ENCODE results near the gene UNC79. TPM values are rescaled to one million over a fixed set of nuclear protein-coding genes. Genes with fewer than 3 reads are reported as not detected.

UNC79 gene
- total RNA-seq, 1 donor, result not detected

DNA sequence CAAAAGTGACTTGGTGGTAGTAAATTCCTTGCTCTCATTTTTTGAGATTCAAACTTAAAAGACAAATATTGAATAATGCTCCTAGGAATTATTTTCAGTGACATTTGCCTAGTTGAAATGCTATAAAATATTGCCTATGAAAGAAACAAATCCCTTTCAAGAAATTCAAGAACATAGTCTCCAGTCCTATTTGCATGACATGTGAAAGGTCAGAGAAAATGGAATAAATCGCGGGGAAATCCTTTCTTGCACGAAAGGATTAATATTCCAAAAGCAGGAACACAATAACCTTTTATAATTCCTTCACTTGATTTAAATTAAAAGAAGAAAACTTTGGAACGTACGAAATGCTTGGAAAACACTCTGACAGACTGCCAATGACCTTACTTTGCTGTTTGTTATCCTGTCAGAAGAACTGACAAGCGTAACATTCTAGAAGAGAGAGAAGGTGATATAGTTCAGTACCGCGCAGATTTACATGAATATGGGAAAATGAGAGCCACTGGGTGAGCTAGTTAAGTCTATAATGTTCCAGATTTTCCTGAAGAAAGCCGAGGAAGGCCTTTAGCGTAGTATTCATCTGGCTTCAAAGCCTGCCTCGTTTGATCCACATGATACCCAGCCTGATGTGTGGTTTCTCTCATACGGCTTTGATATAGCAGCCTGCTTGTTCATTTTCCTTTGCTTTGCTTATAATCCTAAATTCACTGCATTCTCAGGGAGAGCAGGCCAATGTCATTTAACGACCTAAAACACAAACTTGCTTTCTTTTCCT is 254.6 kb downstream of the UNC79 start:
- H3K9me3 ChIP-seq (ENCODE audit: low read depth, low read length), result no peaks in the 10 kb centered on the region
- no peaks in the 10 kb centered on the region for H3K4me1 ChIP-seq (ENCODE audit: insufficient read depth, low read length)
- no peak overlapping the region for H3K4me3 ChIP-seq (ENCODE audit: low read length)
- H3K27me3 ChIP-seq (ENCODE audit: insufficient read depth, low read length), result no peaks in the 10 kb centered on the region

DNA sequence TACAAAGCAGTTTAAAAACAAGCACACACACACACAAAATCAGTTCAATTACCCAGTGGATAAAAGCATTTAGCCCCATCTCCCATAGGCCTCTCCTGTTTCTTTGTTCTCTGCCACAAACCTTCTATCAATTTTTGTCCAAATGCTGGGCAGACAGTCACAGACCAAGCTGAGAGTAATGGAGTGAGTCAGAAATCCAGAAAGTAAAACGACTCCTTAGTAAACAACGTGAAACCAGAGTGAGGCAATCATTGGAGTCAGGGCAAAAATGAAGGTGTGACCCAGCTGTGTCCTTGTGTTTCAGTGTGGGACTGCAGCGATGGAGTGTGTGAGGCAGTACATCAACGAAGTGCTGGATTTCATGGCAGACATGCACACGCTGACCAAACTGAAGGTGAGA is 255.5 kb downstream of the UNC79 start:
- Histone ChIP-seq H3K4me1 (ENCODE audit: insufficient read depth, low read length) (no peaks in the 10 kb centered on the region), H3K9me3 (ENCODE audit: low read depth, low read length) (no peaks in the 10 kb centered on the region), H3K27me3 (ENCODE audit: insufficient read depth, low read length) (no peaks in the 10 kb centered on the region), H3K4me3 (ENCODE audit: low read length) (no peak overlapping the region)

DNA sequence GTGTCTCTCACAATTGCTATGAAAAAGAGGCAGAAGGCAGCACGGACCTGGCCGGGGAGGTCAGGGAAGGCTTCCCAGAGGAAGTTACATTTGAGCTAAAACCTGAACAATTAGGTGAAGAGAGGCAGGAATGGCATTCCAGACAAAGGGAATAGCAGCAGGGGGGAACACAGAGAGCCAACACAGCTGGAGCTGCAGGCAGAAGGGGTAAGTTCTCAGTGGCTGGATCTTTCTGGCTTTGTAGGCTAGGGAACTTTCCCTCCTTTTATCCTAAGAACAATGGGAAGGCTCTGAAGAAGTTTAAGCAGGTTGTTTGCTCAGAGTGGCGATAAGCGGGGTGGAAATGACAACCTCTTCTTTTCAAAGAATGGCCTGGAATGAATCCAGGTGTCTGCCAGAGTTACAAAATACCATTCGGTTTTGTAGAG is 257.5 kb downstream of the UNC79 start:
- no peak overlapping the region for H3K4me3 ChIP-seq (ENCODE audit: low read length)
- H3K9me3 ChIP-seq (ENCODE audit: low read depth, low read length), result no peaks in the 10 kb centered on the region
- no peaks in the 10 kb centered on the region for H3K4me1 ChIP-seq (ENCODE audit: insufficient read depth, low read length)
- no peaks in the 10 kb centered on the region for H3K27me3 ChIP-seq (ENCODE audit: insufficient read depth, low read length)

DNA sequence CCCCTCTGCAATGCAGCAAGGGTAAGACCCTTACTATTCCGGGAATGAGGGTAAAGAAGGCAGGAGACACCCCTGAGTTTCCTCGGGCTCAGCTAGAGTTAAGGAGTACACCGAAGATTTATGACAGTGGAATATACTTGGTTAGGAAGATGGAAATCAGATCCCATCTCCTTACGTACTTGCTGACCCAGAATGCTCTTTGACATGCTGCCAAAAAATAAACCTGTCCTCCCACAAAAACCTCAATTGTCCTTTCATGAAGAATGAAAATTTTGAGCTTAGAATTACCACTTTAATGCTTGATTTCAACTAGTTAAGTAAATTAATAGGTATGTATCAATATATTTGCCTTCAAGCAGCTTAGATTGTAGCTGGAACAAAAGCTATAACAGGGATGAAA is 258.1 kb downstream of the UNC79 start:
- H3K4me1 ChIP-seq (ENCODE audit: insufficient read depth, low read length), result no peaks in the 10 kb centered on the region
- H3K9me3 ChIP-seq (ENCODE audit: low read depth, low read length), result no peaks in the 10 kb centered on the region
- H3K4me3 ChIP-seq (ENCODE audit: low read length), result no peak overlapping the region
- no peaks in the 10 kb centered on the region for H3K27me3 ChIP-seq (ENCODE audit: insufficient read depth, low read length)

DNA sequence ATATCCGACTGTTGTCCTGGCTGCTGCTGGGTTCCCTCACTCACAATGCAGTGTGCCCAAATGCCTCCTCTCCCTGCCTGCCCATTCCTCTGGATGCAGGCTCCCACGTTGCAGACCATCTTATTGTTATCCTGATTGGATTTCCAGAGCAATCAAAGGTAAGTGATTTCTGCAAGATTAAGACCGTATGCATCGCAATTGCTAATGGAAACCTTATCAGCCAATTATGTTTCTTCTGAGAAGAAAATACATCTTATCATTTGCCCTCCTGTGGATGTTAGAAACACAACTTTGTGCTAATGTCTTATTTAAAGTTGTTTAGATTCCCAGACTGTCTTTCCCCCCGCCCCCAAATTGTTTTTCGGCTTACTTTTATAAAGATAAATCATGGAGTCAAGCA is 259.4 kb downstream of the UNC79 start:
- no peaks in the 10 kb centered on the region for H3K27me3 ChIP-seq (ENCODE audit: insufficient read depth, low read length)
- H3K4me1 ChIP-seq (ENCODE audit: insufficient read depth, low read length), result no peaks in the 10 kb centered on the region
- H3K9me3 ChIP-seq (ENCODE audit: low read depth, low read length), result no peaks in the 10 kb centered on the region
- no peak overlapping the region for H3K4me3 ChIP-seq (ENCODE audit: low read length)

DNA sequence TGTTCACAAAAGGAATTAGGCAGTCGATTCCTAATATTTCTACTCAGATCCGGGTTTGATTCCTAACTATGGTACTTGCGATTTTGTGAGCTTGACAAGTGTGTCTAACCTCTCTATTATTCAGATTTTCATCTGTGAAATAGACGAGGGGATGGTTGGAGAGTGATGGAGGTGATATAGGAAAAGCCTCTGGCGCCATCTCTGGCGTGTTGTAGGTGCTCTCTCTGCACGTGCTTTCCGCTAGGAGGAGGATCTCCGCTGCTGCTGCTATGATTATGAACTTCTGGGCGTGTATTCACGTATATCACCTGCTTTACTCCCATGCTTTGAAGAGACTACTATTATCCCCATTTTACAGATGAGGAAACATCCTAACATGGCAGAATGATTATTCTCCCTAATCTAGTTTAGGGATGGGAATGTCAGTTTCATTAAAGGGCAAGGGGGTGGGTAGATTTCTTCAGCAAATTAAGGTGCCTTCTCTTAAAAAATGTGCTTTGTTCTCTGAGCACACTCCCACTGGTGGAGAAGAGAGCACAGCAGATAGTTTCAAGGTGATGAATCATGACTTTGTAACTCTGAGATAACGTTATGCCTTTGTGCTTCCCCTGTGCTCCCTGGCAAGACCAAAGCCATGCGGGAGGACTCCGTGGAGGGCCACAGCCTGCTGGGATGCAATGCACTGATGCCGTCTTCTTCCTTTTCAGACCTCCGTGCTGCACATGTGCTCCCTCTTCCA is 260.5 kb downstream of the UNC79 start:
- no peaks in the 10 kb centered on the region for H3K27me3 ChIP-seq (ENCODE audit: insufficient read depth, low read length)
- no peaks in the 10 kb centered on the region for H3K9me3 ChIP-seq (ENCODE audit: low read depth, low read length)
- H3K4me3 ChIP-seq (ENCODE audit: low read length), result no peak overlapping the region
- H3K4me1 ChIP-seq (ENCODE audit: insufficient read depth, low read length), result no peaks in the 10 kb centered on the region

DNA sequence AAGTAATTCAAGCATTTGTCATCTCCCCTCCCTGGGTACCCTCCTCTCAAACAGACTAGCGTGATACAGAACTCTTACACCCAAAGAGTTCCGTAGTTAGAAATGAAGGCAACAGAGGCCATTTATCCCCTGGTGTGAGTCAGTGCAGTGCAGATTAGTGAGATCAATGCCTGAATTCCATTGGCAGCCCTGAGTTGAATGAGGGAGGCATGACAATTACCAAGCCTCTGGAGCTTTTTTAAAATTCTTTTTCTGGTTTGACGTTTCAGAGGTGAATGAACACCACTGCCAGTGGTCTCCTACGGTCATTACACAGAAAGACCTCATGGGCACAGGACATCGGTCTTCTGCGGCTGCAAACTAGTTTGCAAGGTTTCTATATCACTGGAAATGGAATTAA is 263.2 kb downstream of the UNC79 start:
- Histone ChIP-seq H3K4me1 (ENCODE audit: insufficient read depth, low read length) (no peaks in the 10 kb centered on the region), H3K4me3 (ENCODE audit: low read length) (no peak overlapping the region), H3K27me3 (ENCODE audit: insufficient read depth, low read length) (no peaks in the 10 kb centered on the region), H3K9me3 (ENCODE audit: low read depth, low read length) (no peaks in the 10 kb centered on the region)

DNA sequence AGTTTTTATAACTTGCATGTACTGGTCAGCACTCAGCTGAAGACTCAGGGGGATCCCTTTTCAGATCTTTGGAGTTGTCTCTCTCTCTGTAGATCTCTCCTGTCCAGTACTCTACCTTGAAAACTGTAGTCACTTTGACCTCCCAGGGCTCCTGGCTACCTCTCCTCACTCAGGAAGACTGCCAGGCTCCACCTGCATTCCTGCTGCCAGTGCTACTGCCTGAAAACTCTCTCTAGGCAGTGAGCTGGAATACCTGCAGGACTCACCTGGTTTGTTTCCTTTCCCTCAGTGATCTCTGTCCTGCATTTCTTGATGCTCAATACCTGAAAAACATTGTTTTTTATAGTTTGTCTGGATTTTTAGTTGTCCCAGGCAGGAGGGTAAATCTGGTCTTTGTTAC is 270.2 kb downstream of the UNC79 start:
- no peaks in the 10 kb centered on the region for H3K9me3 ChIP-seq (ENCODE audit: low read depth, low read length)
- peaks cover 5% of the 10 kb centered on the region for H3K27me3 ChIP-seq (ENCODE audit: insufficient read depth, low read length)
- H3K4me1 ChIP-seq (ENCODE audit: insufficient read depth, low read length), result no peaks in the 10 kb centered on the region
- no peak overlapping the region for H3K4me3 ChIP-seq (ENCODE audit: low read length)

DNA sequence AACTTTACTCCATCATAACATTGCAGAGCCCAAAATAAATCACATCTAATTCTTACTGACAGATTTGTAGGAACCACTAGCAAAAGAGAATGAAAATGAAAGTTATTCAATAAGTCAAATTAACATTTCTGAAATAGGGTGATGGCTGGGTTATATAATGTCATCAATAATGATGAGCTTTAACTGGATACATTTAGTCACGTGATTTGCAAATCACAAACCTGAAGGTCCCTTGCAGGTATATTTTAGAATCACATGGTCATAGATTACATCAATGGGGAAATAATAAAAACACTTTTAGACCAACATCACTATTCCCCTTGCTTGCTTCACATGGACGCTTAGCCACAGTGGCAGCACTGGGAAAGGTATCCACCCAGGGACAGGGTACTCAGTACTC is 270.8 kb downstream of the UNC79 start:
- peaks cover 5% of the 10 kb centered on the region for H3K27me3 ChIP-seq (ENCODE audit: insufficient read depth, low read length)

DNA sequence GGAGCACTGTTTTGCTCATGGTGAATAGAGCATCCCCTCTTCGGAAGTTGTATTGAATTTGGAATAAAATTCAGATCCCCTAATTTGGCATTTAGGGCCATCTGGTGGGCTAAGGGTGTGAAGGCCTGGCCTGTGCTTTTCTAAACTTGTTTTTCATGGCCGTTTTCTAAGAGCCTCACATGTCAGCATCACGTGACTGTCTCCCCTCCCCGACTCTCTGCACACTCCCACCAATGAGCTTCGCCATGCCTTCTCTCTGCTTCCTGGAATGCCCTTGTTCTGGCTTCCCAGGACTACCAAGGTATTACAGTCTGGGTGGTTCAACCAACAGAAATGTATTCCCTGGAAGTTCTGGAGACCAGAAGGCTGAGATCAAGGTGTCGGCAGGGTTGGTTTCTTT is 272.2 kb downstream of the UNC79 start:
- Histone ChIP-seq H3K4me1 (ENCODE audit: insufficient read depth, low read length) (no peaks in the 10 kb centered on the region), H3K27me3 (ENCODE audit: insufficient read depth, low read length) (peaks cover 5% of the 10 kb centered on the region), H3K9me3 (ENCODE audit: low read depth, low read length) (no peaks in the 10 kb centered on the region), H3K4me3 (ENCODE audit: low read length) (no peak overlapping the region)

More for the DNA sequence above, 270.8 kb downstream of the UNC79 start:
- no peaks in the 10 kb centered on the region for H3K4me1 ChIP-seq (ENCODE audit: insufficient read depth, low read length)
- H3K4me3 ChIP-seq (ENCODE audit: low read length), result no peak overlapping the region
- no peaks in the 10 kb centered on the region for H3K9me3 ChIP-seq (ENCODE audit: low read depth, low read length)

DNA sequence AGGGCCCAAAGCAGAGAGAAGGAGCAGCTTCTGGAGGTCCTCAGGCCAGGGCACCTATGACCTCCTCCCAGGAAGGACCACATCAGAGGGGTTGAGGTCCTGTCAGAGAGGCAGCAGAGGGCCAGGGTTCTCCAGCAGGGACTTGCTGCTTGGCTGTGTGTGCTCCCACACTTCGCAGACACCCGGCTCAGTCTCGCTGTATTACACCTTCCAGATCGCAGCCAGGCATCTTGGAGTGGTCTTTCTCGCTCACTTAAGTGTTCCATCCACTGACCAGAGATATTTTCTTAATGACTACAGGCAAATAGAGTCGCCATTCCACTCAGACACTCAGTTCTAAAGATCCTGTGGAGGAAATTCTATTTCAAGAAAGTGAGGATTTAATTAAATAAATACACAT is 273.2 kb downstream of the UNC79 start:
- Histone ChIP-seq H3K9me3 (ENCODE audit: low read depth, low read length) (no peaks in the 10 kb centered on the region), H3K4me3 (ENCODE audit: low read length) (no peak overlapping the region), H3K27me3 (ENCODE audit: insufficient read depth, low read length) (peaks cover 5% of the 10 kb centered on the region), H3K4me1 (ENCODE audit: insufficient read depth, low read length) (no peaks in the 10 kb centered on the region)

DNA sequence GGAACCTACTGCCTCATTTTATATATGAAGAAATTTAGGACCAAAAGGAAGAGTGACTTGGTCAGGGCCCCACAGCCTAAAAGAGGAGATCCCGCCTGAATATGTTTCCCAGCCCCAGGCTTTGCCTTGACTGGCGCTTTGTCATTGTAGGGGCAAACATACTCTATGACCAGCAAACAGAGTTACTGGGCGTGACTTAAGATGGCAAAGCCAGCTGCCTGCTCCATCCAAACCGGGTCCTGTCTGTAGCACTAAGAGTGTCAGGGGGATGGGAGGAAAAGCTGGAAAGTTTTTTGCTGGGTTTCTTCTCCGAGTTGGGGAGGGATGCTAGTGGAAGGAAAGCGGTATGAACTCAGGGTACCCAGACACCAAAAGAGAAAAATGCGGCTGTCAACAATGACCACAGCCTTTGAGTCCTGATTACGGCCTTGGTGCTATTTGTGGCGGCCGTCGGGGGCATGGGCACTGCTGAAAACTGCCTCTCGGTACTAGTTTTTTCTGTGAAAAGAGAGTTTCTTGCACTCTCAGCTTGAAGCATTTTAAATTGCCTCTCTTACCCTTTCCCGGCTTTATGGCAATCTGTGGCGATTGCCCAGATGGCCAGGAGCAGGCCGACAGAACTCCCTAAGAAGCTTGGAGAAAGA is 274.9 kb downstream of the UNC79 start:
- Histone ChIP-seq H3K27me3 (ENCODE audit: insufficient read depth, low read length) (peaks cover 3% of the 10 kb centered on the region), H3K9me3 (ENCODE audit: low read depth, low read length) (no peaks in the 10 kb centered on the region), H3K4me3 (ENCODE audit: low read length) (no peak overlapping the region), H3K4me1 (ENCODE audit: insufficient read depth, low read length) (no peaks in the 10 kb centered on the region)

DNA sequence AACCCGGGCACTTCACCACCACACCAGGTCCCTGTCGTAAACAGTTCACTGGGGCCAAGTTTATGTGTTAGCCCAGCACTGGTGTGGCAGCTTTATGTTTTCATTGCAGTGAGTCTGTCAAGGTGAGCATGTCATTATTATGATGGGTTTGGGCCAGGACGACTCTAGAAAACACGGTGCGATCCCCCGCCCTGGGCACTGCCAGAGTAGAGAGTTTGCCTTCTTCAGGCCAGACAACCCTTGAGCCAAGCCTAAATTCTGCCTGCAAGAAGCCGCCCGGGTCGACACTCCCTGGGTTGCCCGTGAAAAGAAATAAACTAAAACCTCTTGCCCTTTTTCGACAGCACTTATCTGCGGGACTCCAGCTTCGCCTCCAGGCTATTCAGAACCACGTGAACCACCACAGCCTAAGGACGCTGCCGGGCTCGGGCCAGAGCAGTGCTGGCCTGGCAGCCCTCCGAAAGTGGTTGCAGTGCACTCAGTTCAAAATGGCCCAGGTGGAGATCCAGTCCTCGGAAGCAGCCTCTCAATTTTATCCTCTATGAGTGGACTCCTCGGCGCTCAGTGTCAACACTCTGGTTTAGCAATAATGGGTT is 275.7 kb downstream of the UNC79 start:
- Histone ChIP-seq H3K9me3 (ENCODE audit: low read depth, low read length) (no peaks in the 10 kb centered on the region), H3K4me1 (ENCODE audit: insufficient read depth, low read length) (no peaks in the 10 kb centered on the region), H3K27me3 (ENCODE audit: insufficient read depth, low read length) (no peaks in the 10 kb centered on the region), H3K4me3 (ENCODE audit: low read length) (no peak overlapping the region)

DNA sequence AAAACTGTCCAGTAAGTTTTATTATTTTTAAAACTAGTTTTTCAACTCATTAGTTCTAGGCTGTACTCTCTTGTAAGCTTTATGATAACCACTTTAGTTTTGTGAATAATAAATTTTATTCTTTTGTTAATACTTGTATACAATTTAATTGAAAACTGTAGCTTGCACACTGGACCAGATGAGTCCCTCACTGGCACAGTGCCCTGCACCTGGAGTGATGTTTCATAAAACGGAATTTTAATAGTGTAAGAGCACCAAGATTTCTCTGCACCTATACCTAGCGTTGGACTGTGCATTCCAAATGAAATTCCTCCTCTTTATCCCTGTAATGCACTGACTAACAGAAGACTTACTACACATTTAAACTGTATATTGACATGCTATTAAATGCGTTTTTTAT is 276.7 kb downstream of the UNC79 start:
- H3K4me3 ChIP-seq (ENCODE audit: low read length), result no peak overlapping the region

DNA sequence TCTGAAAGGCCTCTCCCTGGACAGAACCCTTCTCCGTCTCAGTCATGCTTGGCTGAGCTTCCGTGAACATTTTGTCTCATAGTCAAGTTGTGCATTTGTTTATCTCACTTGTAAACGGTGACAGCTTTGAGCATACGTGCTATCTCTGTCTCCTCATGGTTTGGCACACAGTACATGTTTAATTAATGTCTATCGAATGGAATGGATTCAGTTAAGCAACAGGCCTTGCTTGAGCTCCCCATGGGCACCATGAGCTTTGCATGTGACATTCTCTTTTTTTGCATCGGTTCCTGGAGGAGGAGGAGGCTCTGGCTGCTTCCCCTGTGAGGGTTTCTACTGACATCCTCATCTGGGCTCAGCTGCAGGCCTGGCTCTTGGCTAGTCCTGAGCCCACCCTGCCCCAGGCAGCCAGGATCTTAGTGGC is 277.6 kb downstream of the UNC79 start:
- no peaks in the 10 kb centered on the region for H3K4me1 ChIP-seq (ENCODE audit: insufficient read depth, low read length)
- H3K9me3 ChIP-seq (ENCODE audit: low read depth, low read length), result no peaks in the 10 kb centered on the region
- H3K27me3 ChIP-seq (ENCODE audit: insufficient read depth, low read length), result no peaks in the 10 kb centered on the region
- H3K4me3 ChIP-seq (ENCODE audit: low read length), result no peak overlapping the region

More for the DNA sequence above, 276.7 kb downstream of the UNC79 start:
- Histone ChIP-seq H3K4me1 (ENCODE audit: insufficient read depth, low read length) (no peaks in the 10 kb centered on the region), H3K9me3 (ENCODE audit: low read depth, low read length) (no peaks in the 10 kb centered on the region), H3K27me3 (ENCODE audit: insufficient read depth, low read length) (no peaks in the 10 kb centered on the region)

Measured in mononuclear cell (primary cell).